ENCODE data around the gene CNTNAP5. TPM values are rescaled to one million over a fixed set of nuclear protein-coding genes. Genes with fewer than 3 reads are reported as not detected.

CNTNAP5 gene
- total and polyA plus RNA-seq, 2 of the 8 experiments (the other 6 are each of a cell fraction or from before 2014, with no cell fraction given): 0.11 to 0.76 TPM

GRCh38 chr2:124308319-124309062, 283.4 kb downstream of the CNTNAP5 start:
- H3K9me3 ChIP-seq (ENCODE audit: insufficient read depth in 2 of 2, low read depth in 1 of 2, low read length in 1 of 2): no peaks in the 10 kb centered on the region
- no peaks in the 10 kb centered on the region for H3K27me3 ChIP-seq (replicated peaks in 1 of 4; ENCODE audit: control insufficient read depth in 3 of 4, extremely low read depth in 1 of 4, insufficient read depth in 3 of 4, low read length in 3 of 4)
- WGBS, 2 experiments (ENCODE audit: extremely low coverage in 1 of 2, insufficient coverage in 1 of 2, insufficient read length in 1 of 2, insufficient replicate concordance in 2 of 2, low coverage in 1 of 2, low lambda C conversion rate in 2 of 2, missing lambda C conversion rate in 1 of 2): 92% methylated on average over 1 of the region's 1 CpG; no CpG with 5 or more reads in 1 of the 2 experiments
- H3K4me2 ChIP-seq (ENCODE audit: insufficient read depth in 1 of 2, low read depth in 2 of 2, low read length in 2 of 2): no peak overlapping the region
- no peak overlapping the region for H3K18ac ChIP-seq (ENCODE audit: extremely low read depth, low read length)
- H3K79me2 ChIP-seq (ENCODE audit: control insufficient read depth in 1 of 2, insufficient read depth in 2 of 2, low read length in 2 of 2): no peaks in the 10 kb centered on the region
- no peaks in the 10 kb centered on the region for H3K4me1 ChIP-seq (replicated peaks in 1 of 4; ENCODE audit: control insufficient read depth in 3 of 4, insufficient read depth in 4 of 4, low read length in 3 of 4)
- H3K4ac ChIP-seq (replicated peaks; ENCODE audit: insufficient read length, low read depth, low read length): no peak overlapping the region
- no peak overlapping the region for H2BK5ac ChIP-seq (ENCODE audit: low read depth, low read length)
- H2BK15ac ChIP-seq (ENCODE audit: low read length): no peak overlapping the region
- H4K5ac ChIP-seq (ENCODE audit: insufficient read length, low read depth, low read length): no peak overlapping the region
- FAIRE-seq: no peak
- H2BK20ac ChIP-seq (ENCODE audit: low read length): no peak overlapping the region
- CTCF ChIA-PET (ENCODE audit: partially characterized antibody): no interaction called here
- no peak overlapping the region for H3K14ac ChIP-seq (ENCODE audit: insufficient read length)
- DNase-seq (ENCODE audit: low read depth in 1 of 2, low spot score in 2 of 2): no peak
- H3K23me2 ChIP-seq (ENCODE audit: low read depth, low read length): no peaks in the 10 kb centered on the region
- H4K8ac ChIP-seq (ENCODE audit: extremely low read depth, insufficient read depth, low read length): no peak overlapping the region
- POLR2A ChIA-PET (ENCODE audit: partially characterized antibody): no interaction called here
- H3K36me3 ChIP-seq (ENCODE audit: control insufficient read depth in 2 of 4, insufficient read depth in 4 of 4, low read length in 3 of 4): no peaks in the 10 kb centered on the region
- H4K20me1 ChIP-seq (replicated peaks in 1 of 2; ENCODE audit: control insufficient read depth in 1 of 2, insufficient read depth in 2 of 2, low read length in 2 of 2): no peaks in the 10 kb centered on the region
- no peak overlapping the region for H4K91ac ChIP-seq (replicated peaks; ENCODE audit: insufficient read length, low read length)
- H3K9ac ChIP-seq (replicated peaks in 1 of 4; ENCODE audit: extremely low read depth in 1 of 4, low read depth in 3 of 4, low read length in 3 of 4): no peak overlapping the region
- H3K79me1 ChIP-seq (ENCODE audit: low read depth, low read length): no peaks in the 10 kb centered on the region
- H2AFZ ChIP-seq (ENCODE audit: low read length): no peak overlapping the region; the same call in 1 of the 2 replicates
- no peak overlapping the region for H2AK5ac ChIP-seq (ENCODE audit: low read depth, low read length)
- H3K23ac ChIP-seq (ENCODE audit: insufficient read length): no peak overlapping the region
- H2BK12ac ChIP-seq (ENCODE audit: low read depth, low read length): no peak overlapping the region
- H3K56ac ChIP-seq (replicated peaks; ENCODE audit: insufficient read length, low read depth, low read length): no peak overlapping the region
- H3K27ac ChIP-seq (ENCODE audit: low read depth, low read length): no peak overlapping the region
- no peak overlapping the region for H2BK120ac ChIP-seq (replicated peaks; ENCODE audit: low read depth, low read length)
- no peak overlapping the region for H3K4me3 ChIP-seq (ENCODE audit: extremely low read depth in 1 of 4, insufficient read depth in 2 of 4, low read depth in 3 of 4, low read length in 4 of 4)
- no peak for TF ChIP-seq CTCF (IDR thresholded peaks at IDR 0.05; ENCODE audit: control extremely low read depth in 1 of 3, insufficient read depth in 1 of 3, low read depth in 1 of 3, low read length in 3 of 3)
- no peak for TF ChIP-seq CBX5 (IDR thresholded peaks at IDR 0.05; ENCODE audit: low read depth, low read length)
- TF ChIP-seq TBP (IDR thresholded peaks at IDR 0.05; ENCODE audit: low read depth, low read length): no peak
- no peak for TF ChIP-seq KDM1A (IDR thresholded peaks at IDR 0.05; ENCODE audit: borderline replicate concordance, low read length)
- TF ChIP-seq ATF3 (IDR thresholded peaks at IDR 0.05; ENCODE audit: insufficient read depth, low read depth, low read length): no peak
- no peak for TF ChIP-seq JUN (IDR thresholded peaks at IDR 0.05; ENCODE audit: low read depth, low read length)
- no peak for TF ChIP-seq TAF7 (optimal IDR thresholded peaks at IDR 0.05; ENCODE audit: borderline replicate concordance, low read depth, low read length)
- no peak for TF ChIP-seq NRF1 (IDR thresholded peaks at IDR 0.05; ENCODE audit: low read depth, low read length)
- TF ChIP-seq USF2 (IDR thresholded peaks at IDR 0.05; ENCODE audit: low read length): no peak

Measured in H1 (cell line).